ENCODE data around the gene CC2D1A.
A peak's percentile ranks its signal among the peaks of the same experiment; 100 is the strongest.

Gene CC2D1A

DNA sequence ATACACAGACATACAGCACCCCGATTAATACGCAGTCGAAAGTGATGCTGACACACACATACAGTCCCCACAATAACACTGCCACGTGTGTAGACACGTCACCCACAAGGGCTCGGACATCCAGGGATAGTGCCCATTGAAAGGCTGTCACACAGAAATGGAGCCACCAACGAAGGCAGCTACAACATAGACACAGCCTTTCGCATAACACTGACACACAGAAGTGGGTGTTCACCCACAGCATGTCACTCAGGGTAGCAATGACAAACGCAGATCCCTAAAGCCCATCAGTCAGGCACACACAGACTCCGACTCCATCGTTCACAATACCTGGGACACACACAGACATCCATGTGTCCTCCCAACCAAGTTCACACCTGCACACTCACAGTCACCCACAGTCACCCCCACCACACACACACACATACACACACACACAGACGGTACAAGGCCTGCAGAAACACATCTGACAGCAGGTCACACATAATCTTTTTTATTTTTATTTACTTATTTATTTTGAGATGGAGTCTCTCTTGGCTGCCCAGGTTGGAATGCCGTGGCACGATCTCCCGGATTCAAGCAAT lies 39.4 kb upstream of the CC2D1A start:
- H3F3A ChIP-seq (ENCODE audit: control insufficient read depth, insufficient read depth) = no peaks in the 10 kb centered on the region
- H3K27me3 ChIP-seq (ENCODE audit: control insufficient read depth, low read length) = peaks cover 21% of the 10 kb centered on the region

DNA sequence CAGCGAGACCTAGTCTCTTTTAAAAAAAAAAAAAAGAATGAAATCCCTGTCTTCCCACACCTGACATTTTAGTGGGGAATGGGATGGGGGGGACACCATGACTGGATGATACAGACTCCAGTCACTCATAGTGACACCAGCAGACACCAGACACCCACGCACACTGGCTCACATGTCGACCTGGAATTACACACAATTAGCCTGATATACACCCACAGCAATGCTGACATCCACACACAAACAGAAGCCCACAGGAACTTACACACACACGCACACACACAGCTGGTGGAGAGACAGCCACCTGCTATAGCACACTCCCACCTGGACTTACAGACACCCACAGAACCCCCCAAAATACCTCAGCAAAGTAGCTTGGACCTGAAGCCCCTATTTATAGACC lies 37.3 kb upstream of the CC2D1A start:
- Histone ChIP-seq H3K4me3 (ENCODE audit: low read length) (no peak overlapping the region), H3F3A (ENCODE audit: control insufficient read depth, insufficient read depth) (no peaks in the 10 kb centered on the region), H3K27me3 (ENCODE audit: control insufficient read depth, low read length) (peaks cover 21% of the 10 kb centered on the region), H3K4me1 (ENCODE audit: control insufficient read depth, low read length) (peaks cover 61% of the 10 kb centered on the region), H3K36me3 (ENCODE audit: control insufficient read depth, low read length) (no peaks in the 10 kb centered on the region), H3K4me2 (ENCODE audit: low read length) (no peak overlapping the region), H3K27ac (ENCODE audit: low read depth, low read length) (no peak overlapping the region), H3K9me3 (ENCODE audit: control insufficient read depth, insufficient read depth, low read length) (no peaks in the 10 kb centered on the region), H4K20me1 (ENCODE audit: control insufficient read depth, insufficient read depth, low read depth, low read length) (no peaks in the 10 kb centered on the region), H3K79me2 (ENCODE audit: control insufficient read depth, low read length) (no peaks in the 10 kb centered on the region), H3K9me2 (replicated peaks; ENCODE audit: control insufficient read depth, low read length) (no peaks in the 10 kb centered on the region)
- TF ChIP-seq, protein P1, sequence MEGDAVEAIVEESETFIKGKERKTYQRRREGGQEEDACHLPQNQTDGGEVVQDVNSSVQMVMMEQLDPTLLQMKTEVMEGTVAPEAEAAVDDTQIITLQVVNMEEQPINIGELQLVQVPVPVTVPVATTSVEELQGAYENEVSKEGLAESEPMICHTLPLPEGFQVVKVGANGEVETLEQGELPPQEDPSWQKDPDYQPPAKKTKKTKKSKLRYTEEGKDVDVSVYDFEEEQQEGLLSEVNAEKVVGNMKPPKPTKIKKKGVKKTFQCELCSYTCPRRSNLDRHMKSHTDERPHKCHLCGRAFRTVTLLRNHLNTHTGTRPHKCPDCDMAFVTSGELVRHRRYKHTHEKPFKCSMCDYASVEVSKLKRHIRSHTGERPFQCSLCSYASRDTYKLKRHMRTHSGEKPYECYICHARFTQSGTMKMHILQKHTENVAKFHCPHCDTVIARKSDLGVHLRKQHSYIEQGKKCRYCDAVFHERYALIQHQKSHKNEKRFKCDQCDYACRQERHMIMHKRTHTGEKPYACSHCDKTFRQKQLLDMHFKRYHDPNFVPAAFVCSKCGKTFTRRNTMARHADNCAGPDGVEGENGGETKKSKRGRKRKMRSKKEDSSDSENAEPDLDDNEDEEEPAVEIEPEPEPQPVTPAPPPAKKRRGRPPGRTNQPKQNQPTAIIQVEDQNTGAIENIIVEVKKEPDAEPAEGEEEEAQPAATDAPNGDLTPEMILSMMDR (IDR thresholded peaks at IDR 0.05; ENCODE audit: low read depth, low read length, poor library complexity, severe bottlenecking) = no peak
- TF ChIP-seq EZH2phosphoT487 (IDR thresholded peaks at IDR 0.05; ENCODE audit: borderline replicate concordance, low read length) = no peak

More for the DNA sequence above, 39.4 kb upstream of the CC2D1A start:
- no peaks in the 10 kb centered on the region for H4K20me1 ChIP-seq (ENCODE audit: control insufficient read depth, insufficient read depth, low read depth, low read length)
- peaks cover 56% of the 10 kb centered on the region for H3K4me1 ChIP-seq (ENCODE audit: control insufficient read depth, low read length)
- H3K27ac ChIP-seq (ENCODE audit: low read depth, low read length) = no peak overlapping the region
- no peaks in the 10 kb centered on the region for H3K36me3 ChIP-seq (ENCODE audit: control insufficient read depth, low read length)
- H3K4me3 ChIP-seq (ENCODE audit: low read length) = peak overlapping the region; percentile 75
- H3K4me2 ChIP-seq (ENCODE audit: low read length) = peak overlapping the region; percentile 75
- no peaks in the 10 kb centered on the region for H3K79me2 ChIP-seq (ENCODE audit: control insufficient read depth, low read length)
- no peak for TF ChIP-seq EZH2phosphoT487 (IDR thresholded peaks at IDR 0.05; ENCODE audit: borderline replicate concordance, low read length)
- TF ChIP-seq, protein P1 (IDR thresholded peaks at IDR 0.05; ENCODE audit: low read depth, low read length, poor library complexity, severe bottlenecking) = no peak
- H3K9me3 ChIP-seq (ENCODE audit: control insufficient read depth, insufficient read depth, low read length) = no peaks in the 10 kb centered on the region
- no peaks in the 10 kb centered on the region for H3K9me2 ChIP-seq (replicated peaks; ENCODE audit: control insufficient read depth, low read length)

DNA sequence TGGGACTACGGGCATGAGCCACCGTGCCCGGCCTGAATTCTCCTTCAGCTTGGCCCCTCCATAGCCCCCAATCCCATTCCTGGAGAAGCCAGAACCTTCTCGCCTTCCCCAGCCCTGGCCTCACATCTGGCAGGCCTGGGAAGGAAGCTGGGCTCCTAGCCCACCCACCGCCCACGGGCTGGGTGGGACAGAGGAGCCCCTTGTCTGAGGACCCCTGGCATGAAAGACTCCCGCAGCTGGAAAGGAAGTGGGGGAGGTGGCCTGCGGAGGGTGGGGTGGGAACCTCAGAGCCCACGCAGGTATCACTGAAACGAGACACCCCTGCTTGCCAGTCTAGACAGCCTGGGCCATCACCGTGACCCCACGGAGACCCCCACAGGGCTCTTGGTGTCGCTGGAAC lies 36.7 kb upstream of the CC2D1A start:
- H3K4me2 ChIP-seq (ENCODE audit: low read length) = 0 out of 2 replicates have a peak overlapping the region, but pooled peaks have one; percentile 8
- H3K9me2 ChIP-seq (replicated peaks; ENCODE audit: control insufficient read depth, low read length) = no peaks in the 10 kb centered on the region
- H3K4me3 ChIP-seq (ENCODE audit: low read length) = no peak overlapping the region
- TF ChIP-seq, protein P1 (IDR thresholded peaks at IDR 0.05; ENCODE audit: low read depth, low read length, poor library complexity, severe bottlenecking) = no peak
- no peak for TF ChIP-seq EZH2phosphoT487 (IDR thresholded peaks at IDR 0.05; ENCODE audit: borderline replicate concordance, low read length)
- peaks cover 17% of the 10 kb centered on the region for H3K27me3 ChIP-seq (ENCODE audit: control insufficient read depth, low read length)
- no peaks in the 10 kb centered on the region for H3K9me3 ChIP-seq (ENCODE audit: control insufficient read depth, insufficient read depth, low read length)
- no peak overlapping the region for H3K27ac ChIP-seq (ENCODE audit: low read depth, low read length)
- H4K20me1 ChIP-seq (ENCODE audit: control insufficient read depth, insufficient read depth, low read depth, low read length) = no peaks in the 10 kb centered on the region
- H3K4me1 ChIP-seq (ENCODE audit: control insufficient read depth, low read length) = peaks cover 61% of the 10 kb centered on the region
- no peaks in the 10 kb centered on the region for H3F3A ChIP-seq (ENCODE audit: control insufficient read depth, insufficient read depth)
- no peaks in the 10 kb centered on the region for H3K79me2 ChIP-seq (ENCODE audit: control insufficient read depth, low read length)
- no peaks in the 10 kb centered on the region for H3K36me3 ChIP-seq (ENCODE audit: control insufficient read depth, low read length)

All from DOHH2 (cell line).